H9 (cell line): ENCODE data around the gene CDCA3. TPM values are rescaled to one million over a fixed set of nuclear protein-coding genes. Genes with fewer than 3 reads are reported as not detected.

ENCODE experiments used
- DNase-seq: peaks from one replicate; pipeline ENCODE4 v3.0.0-alpha.2; 2017
- H2AFZ ChIP-seq: one replicate; pipeline ENCODE4 v1.6.1; 2013; ENCODE audit warnings: mild to moderate bottlenecking, low read length, control low read depth, moderate library complexity
- H2AK5ac ChIP-seq: 2 replicates; pipeline ENCODE4 v1.6.1; 2013; ENCODE audit warnings: low read length, control low read depth, mixed read lengths; ENCODE audit not compliant: insufficient read length
- H2BK120ac ChIP-seq: one replicate; pipeline ENCODE4 v1.6.1; 2013; ENCODE audit warnings: low read depth, mild to moderate bottlenecking, low read length, control low read depth, inconsistent platforms; ENCODE audit not compliant: poor library complexity, severe bottlenecking
- H2BK12ac ChIP-seq: 2 replicates; pipeline ENCODE4 v1.6.1; 2013; ENCODE audit warnings: low read length, control low read depth, mixed read lengths, low read depth; ENCODE audit not compliant: insufficient read length
- H2BK15ac ChIP-seq: 2 replicates; pipeline ENCODE4 v1.6.1; 2013; ENCODE audit warnings: low read depth, low read length, control low read depth
- H2BK20ac ChIP-seq: one replicate; pipeline ENCODE4 v1.6.1; 2013; ENCODE audit warnings: low read depth, mild to moderate bottlenecking, low read length, control low read depth, inconsistent platforms; ENCODE audit not compliant: poor library complexity, severe bottlenecking
- H2BK5ac ChIP-seq: 2 replicates; pipeline ENCODE4 v1.6.1; 2013; ENCODE audit warnings: low read length, control low read depth, mixed read lengths; ENCODE audit not compliant: insufficient read length
- H3K14ac ChIP-seq: 2 replicates; pipeline ENCODE4 v1.6.1; 2013; ENCODE audit warnings: low read length, control low read depth; ENCODE audit not compliant: insufficient read depth
- H3K18ac ChIP-seq: 2 replicates; pipeline ENCODE4 v1.6.1; 2013; ENCODE audit warnings: low read depth, mild to moderate bottlenecking, mixed read lengths, low read length, control low read depth; ENCODE audit not compliant: insufficient read length
- H3K23ac ChIP-seq: 2 replicates; pipeline ENCODE4 v1.6.1; 2013; ENCODE audit warnings: low read length, control low read depth, mixed read lengths, low read depth; ENCODE audit not compliant: insufficient read length
- H3K23me2 ChIP-seq: 2 replicates; pipeline ENCODE4 v1.6.1; 2013; ENCODE audit warnings: low read depth, mild to moderate bottlenecking, mixed read lengths, low read length, control low read depth; ENCODE audit not compliant: insufficient read length, poor library complexity, severe bottlenecking
- H3K27ac ChIP-seq: 2 replicates; pipeline ENCODE4 v1.5.1; 2013; ENCODE audit warnings: low read length, control low read depth, mixed read lengths, low read depth; ENCODE audit not compliant: insufficient read length
- H3K27me3 ChIP-seq: 2 replicates; pipeline ENCODE4 v1.6.1; 2013; ENCODE audit warnings: low read length, control low read depth, inconsistent platforms; ENCODE audit not compliant: insufficient read depth
- H3K4ac ChIP-seq: 2 replicates; pipeline ENCODE4 v1.6.1; 2013; ENCODE audit warnings: low read depth, mild to moderate bottlenecking, control low read depth, inconsistent platforms, low read length, moderate library complexity
- H3K4me1 ChIP-seq: 2 replicates; pipeline ENCODE4 v1.6.1; 2013; ENCODE audit warnings: low read length, control low read depth, inconsistent platforms; ENCODE audit not compliant: insufficient read depth
- H3K4me2 ChIP-seq: 2 replicates; pipeline ENCODE4 v1.6.1; 2013; ENCODE audit warnings: low read length, control low read depth, mixed read lengths; ENCODE audit not compliant: insufficient read length, insufficient read depth
- H3K56ac ChIP-seq: 2 replicates; pipeline ENCODE4 v1.6.1; 2013; ENCODE audit warnings: low read depth, mild to moderate bottlenecking, mixed read lengths, low read length, control low read depth; ENCODE audit not compliant: insufficient read length
- H3K79me1 ChIP-seq: 2 replicates; pipeline ENCODE4 v1.6.1; 2013; ENCODE audit warnings: low read depth, mild to moderate bottlenecking, moderate library complexity, low read length, control low read depth, inconsistent platforms; ENCODE audit not compliant: insufficient read depth, poor library complexity, severe bottlenecking
- H3K79me2 ChIP-seq: 2 replicates; pipeline ENCODE4 v1.6.1; 2013; ENCODE audit warnings: low read length, control low read depth, inconsistent platforms; ENCODE audit not compliant: insufficient read depth
- H3K9ac ChIP-seq: 2 replicates; pipeline ENCODE4 v1.6.1; 2013; ENCODE audit warnings: low read length, control low read depth, mixed read lengths; ENCODE audit not compliant: insufficient read length; ENCODE audit errors: extremely low read depth
- H3K9me3 ChIP-seq: one replicate; pipeline ENCODE4 v1.6.1; 2013; ENCODE audit warnings: low read depth, low read length, inconsistent platforms; ENCODE audit not compliant: control insufficient read depth
- H3T11ph ChIP-seq: one replicate; pipeline ENCODE4 v1.6.1; 2013; ENCODE audit warnings: mild to moderate bottlenecking, low read length, control low read depth, inconsistent platforms
- H4K20me1 ChIP-seq: one replicate; pipeline ENCODE4 v1.6.1; 2013; ENCODE audit not compliant: control insufficient read depth, insufficient read length, insufficient read depth
- H4K5ac ChIP-seq: 2 replicates; pipeline ENCODE4 v1.6.1; 2013; ENCODE audit warnings: low read depth, mild to moderate bottlenecking, mixed read lengths, low read length, control low read depth; ENCODE audit not compliant: insufficient read length
- H4K8ac ChIP-seq: replicated peaks from 2 replicates; pipeline ENCODE4 v1.6.1; 2013; ENCODE audit warnings: low read length, control low read depth, mixed read lengths, low read depth; ENCODE audit not compliant: insufficient read length
- H4K91ac ChIP-seq: 2 replicates; pipeline ENCODE4 v1.6.1; 2013; ENCODE audit warnings: low read depth, mild to moderate bottlenecking, moderate library complexity, mixed read lengths, low read length, control low read depth; ENCODE audit not compliant: insufficient read length
- H3K27ac Mint-ChIP-seq, 3 experiments: 2 replicates in 2 of 3; 3 replicates in 1 of 3; pipeline ENCODE4 v1.8.0; 2020 to 2021; ENCODE audit warnings: mixed read lengths in 3 of 3, mild to moderate bottlenecking in 1 of 3, moderate library complexity in 1 of 3
- H3K27me3 Mint-ChIP-seq: 2 replicates; pipeline ENCODE4 v1.8.0; 2021; ENCODE audit warnings: low read depth, mild to moderate bottlenecking, moderate library complexity, mixed read lengths
- H3K36me3 Mint-ChIP-seq, 3 experiments: 2 replicates in 2 of 3; 3 replicates in 1 of 3; pipeline ENCODE4 v1.8.0; 2020 to 2021; ENCODE audit warnings: low read depth in 3 of 3, mixed read lengths in 3 of 3; ENCODE audit not compliant: insufficient read depth in 1 of 3
- H3K4me1 Mint-ChIP-seq, 2 experiments: 2 replicates each; pipeline ENCODE4 v1.8.0; 2020; ENCODE audit warnings: mixed read lengths in 2 of 2
- H3K4me3 Mint-ChIP-seq, 2 experiments: 2 replicates in 1 of 2; 3 replicates in 1 of 2; pipeline ENCODE4 v1.8.0; 2020 to 2021; ENCODE audit warnings: mild to moderate bottlenecking in 2 of 2, mixed read lengths in 2 of 2, moderate library complexity in 1 of 2
- H3K9me3 Mint-ChIP-seq, 2 experiments: 2 replicates in 1 of 2; 3 replicates in 1 of 2; pipeline ENCODE4 v1.8.0; 2020; ENCODE audit warnings: mild to moderate bottlenecking in 2 of 2, mixed read lengths in 2 of 2, moderate library complexity in 1 of 2
- whole genome bisulfite sequencing: extraction: QIAGEN DNeasy Blood & Tissue Kit; methylation state at CpG from one replicate; pipeline ENCODE4 v1.1.7; 2013; ENCODE audit warnings: missing lambda C conversion rate, low lambda C conversion rate, mixed read lengths; ENCODE audit not compliant: insufficient read length; ENCODE audit errors: extremely low coverage; 5-methylcytosine and 5-hydroxymethylcytosine counted together
- total RNA-seq: library from RNA; stranded (reverse); gene quantifications from 2 replicates; pipeline ENCODE4 v1.2.1, GENCODE V29; 2021
- TF ChIP-seq, protein P1 (sequence below): fragments of 200-600 bp; sonication (generic); conservative IDR thresholded peaks from 3 replicates; pipeline ENCODE4 v1.8.0; 2021; ENCODE audit warnings: antibody characterized with exemption, mild to moderate bottlenecking

The CDCA3 gene
- total RNA-seq, 1 experiment from 2014 or later = 45.1 TPM

DNA sequence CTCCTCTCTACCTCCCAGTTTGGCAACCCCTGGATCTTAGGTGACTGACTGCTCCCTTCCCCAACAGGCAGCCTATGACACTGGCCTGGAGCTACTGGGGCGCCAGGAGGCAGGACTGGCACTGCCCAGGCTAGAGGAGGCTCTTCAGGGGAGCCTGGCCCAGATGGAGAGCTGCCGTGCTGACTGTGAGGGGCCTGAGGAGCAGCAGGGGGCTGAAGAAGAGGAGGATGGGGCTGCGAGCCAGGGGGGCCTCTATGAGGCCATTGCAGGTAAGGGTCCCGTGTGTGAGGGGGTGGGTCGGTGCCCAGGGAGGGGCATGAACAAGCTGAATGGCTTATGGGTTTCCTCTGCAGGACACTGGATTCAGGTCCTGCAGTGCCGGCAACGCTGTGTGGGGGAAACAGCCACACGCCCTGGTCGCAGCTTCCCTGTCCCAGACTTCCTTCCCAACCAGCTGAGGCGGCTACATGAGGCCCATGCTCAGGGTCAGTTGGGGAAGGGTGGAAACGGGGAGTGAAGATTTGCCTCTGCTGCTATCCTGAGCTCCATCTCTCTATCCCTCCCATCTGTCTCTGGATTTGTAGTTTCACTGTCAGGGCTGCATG, 20.7 kb downstream of the CDCA3 start:
- Histone ChIP-seq H3K9ac (no peak overlapping the region), H3K27me3 (no peaks in the 10 kb centered on the region), H4K20me1 (peaks cover 4% of the 10 kb centered on the region), H3K79me2 (peaks cover 2% of the 10 kb centered on the region; the same call in 1 of the 2 replicates), H3K14ac (no peak overlapping the region), H4K8ac (no peak overlapping the region), H3K56ac (no peak overlapping the region), H3K18ac (no peak overlapping the region), H3K23me2 (peaks cover 13% of the 10 kb centered on the region), H3T11ph (no peak overlapping the region), H2BK120ac (no peak overlapping the region), H3K4me1 (peaks cover 3% of the 10 kb centered on the region; the same call in 1 of the 2 replicates), H4K91ac (no peak overlapping the region), H3K9me3 (no peaks in the 10 kb centered on the region), H4K5ac (no peak overlapping the region), H2BK5ac (no peak overlapping the region), H3K23ac (no peak overlapping the region), H3K79me1 (no peaks in the 10 kb centered on the region), H3K27ac (no peak overlapping the region), H2AK5ac (no peak overlapping the region), H2BK20ac (no peak overlapping the region), H3K4ac (no peak overlapping the region), H2BK12ac (no peak overlapping the region), H2AFZ (no peak overlapping the region), H2BK15ac (no peak overlapping the region), H3K4me2 (peak overlapping the region; percentile 80)
- DNase-seq = no peak
- peaks cover 18 to 37% of the 10 kb centered on the region in 2 experiments for H3K4me1 Mint-ChIP-seq
- peaks cover 32 to 47% (median 46%) of the 10 kb centered on the region in 3 experiments for H3K36me3 Mint-ChIP-seq
- H3K9me3 Mint-ChIP-seq = no peaks in the 10 kb centered on the region
- WGBS = no CpG with 5 or more reads among the region's 11 CpGs
- TF ChIP-seq, protein P1, sequence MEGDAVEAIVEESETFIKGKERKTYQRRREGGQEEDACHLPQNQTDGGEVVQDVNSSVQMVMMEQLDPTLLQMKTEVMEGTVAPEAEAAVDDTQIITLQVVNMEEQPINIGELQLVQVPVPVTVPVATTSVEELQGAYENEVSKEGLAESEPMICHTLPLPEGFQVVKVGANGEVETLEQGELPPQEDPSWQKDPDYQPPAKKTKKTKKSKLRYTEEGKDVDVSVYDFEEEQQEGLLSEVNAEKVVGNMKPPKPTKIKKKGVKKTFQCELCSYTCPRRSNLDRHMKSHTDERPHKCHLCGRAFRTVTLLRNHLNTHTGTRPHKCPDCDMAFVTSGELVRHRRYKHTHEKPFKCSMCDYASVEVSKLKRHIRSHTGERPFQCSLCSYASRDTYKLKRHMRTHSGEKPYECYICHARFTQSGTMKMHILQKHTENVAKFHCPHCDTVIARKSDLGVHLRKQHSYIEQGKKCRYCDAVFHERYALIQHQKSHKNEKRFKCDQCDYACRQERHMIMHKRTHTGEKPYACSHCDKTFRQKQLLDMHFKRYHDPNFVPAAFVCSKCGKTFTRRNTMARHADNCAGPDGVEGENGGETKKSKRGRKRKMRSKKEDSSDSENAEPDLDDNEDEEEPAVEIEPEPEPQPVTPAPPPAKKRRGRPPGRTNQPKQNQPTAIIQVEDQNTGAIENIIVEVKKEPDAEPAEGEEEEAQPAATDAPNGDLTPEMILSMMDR = no peak
- peaks cover 3% of the 10 kb centered on the region for H3K27me3 Mint-ChIP-seq
- H3K4me3 Mint-ChIP-seq = peak overlapping the region; percentile 97 to 99; a peak in 4 of 5 replicates
- 0 out of 7 replicates have a peak overlapping the region, but pooled peaks of 2 of the 3 experiments have one; percentile 52 to 68 for H3K27ac Mint-ChIP-seq
